Measurements from ENCODE around the gene GABRR2. TPM values are rescaled to one million over a fixed set of nuclear protein-coding genes. Genes with fewer than 3 reads are reported as not detected.

GABRR2 gene
- total and polyA plus RNA-seq, 2 experiments from 2014 or later, result 0.87 to 0.94 TPM

- no peaks in the 10 kb centered on the region for H4K20me1 ChIP-seq (ENCODE audit: insufficient read depth, poor library complexity, severe bottlenecking)
- H3K27ac ChIP-seq, result no peak overlapping the region
- no peaks in the 10 kb centered on the region for H3K79me2 ChIP-seq
- no peak overlapping the region for H3K4me3 ChIP-seq
- H3K9me2 ChIP-seq (replicated peaks; ENCODE audit: insufficient read depth), result no peaks in the 10 kb centered on the region
- WGBS (ENCODE audit: low lambda C conversion rate, missing lambda C conversion rate), result 79% methylated on average over 15 of the region's 15 CpGs
- H2AFZ ChIP-seq, result no peak overlapping the region
- H3K4me2 ChIP-seq, result no peak overlapping the region
- H3K4me1 ChIP-seq (ENCODE audit: insufficient read depth), result no peaks in the 10 kb centered on the region
- no peaks in the 10 kb centered on the region for H3K36me3 ChIP-seq (replicated peaks; ENCODE audit: insufficient read depth, low read depth)
- TF ChIP-seq, protein P1, sequence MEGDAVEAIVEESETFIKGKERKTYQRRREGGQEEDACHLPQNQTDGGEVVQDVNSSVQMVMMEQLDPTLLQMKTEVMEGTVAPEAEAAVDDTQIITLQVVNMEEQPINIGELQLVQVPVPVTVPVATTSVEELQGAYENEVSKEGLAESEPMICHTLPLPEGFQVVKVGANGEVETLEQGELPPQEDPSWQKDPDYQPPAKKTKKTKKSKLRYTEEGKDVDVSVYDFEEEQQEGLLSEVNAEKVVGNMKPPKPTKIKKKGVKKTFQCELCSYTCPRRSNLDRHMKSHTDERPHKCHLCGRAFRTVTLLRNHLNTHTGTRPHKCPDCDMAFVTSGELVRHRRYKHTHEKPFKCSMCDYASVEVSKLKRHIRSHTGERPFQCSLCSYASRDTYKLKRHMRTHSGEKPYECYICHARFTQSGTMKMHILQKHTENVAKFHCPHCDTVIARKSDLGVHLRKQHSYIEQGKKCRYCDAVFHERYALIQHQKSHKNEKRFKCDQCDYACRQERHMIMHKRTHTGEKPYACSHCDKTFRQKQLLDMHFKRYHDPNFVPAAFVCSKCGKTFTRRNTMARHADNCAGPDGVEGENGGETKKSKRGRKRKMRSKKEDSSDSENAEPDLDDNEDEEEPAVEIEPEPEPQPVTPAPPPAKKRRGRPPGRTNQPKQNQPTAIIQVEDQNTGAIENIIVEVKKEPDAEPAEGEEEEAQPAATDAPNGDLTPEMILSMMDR (IDR thresholded peaks at IDR 0.05; ENCODE audit: poor library complexity), result no peak
- TF ChIP-seq EZH2 (IDR thresholded peaks at IDR 0.05; ENCODE audit: borderline replicate concordance) (no peak), EZH2phosphoT487 (IDR thresholded peaks at IDR 0.05; ENCODE audit: low read depth, severe bottlenecking, unreplicated experiment) (no peak)
- DNase-seq (ENCODE audit: low spot score), result no peak
- H3K27me3 ChIP-seq, result no peaks in the 10 kb centered on the region
- H3K9me3 ChIP-seq (ENCODE audit: low read depth), result no peaks in the 10 kb centered on the region
Measured at GRCh38 chr6:89284963-89285735, 29.9 kb downstream of the GABRR2 start.

DNA sequence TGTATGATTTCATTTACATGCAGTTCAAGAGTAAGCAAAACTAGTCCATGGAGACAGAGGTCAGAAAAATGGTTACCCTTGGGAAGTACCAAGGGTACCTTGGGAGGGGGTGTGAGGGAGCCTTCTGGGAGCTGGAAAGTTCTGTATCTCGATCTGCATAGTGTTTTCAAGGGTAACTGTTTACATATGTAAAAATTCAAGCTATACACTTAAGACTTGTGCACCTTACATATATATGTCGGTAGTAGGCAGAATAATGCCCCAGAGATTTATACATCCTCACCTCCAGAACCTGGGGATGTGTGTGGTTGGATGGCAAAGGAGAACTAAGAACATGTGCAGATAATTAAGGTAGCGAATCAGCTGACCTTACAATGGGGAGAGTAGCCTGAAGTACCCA lies 31.0 kb downstream of the GABRR2 start:
- Histone ChIP-seq H3K9me2 (replicated peaks; ENCODE audit: insufficient read depth) (no peaks in the 10 kb centered on the region), H3K36me3 (replicated peaks; ENCODE audit: insufficient read depth, low read depth) (no peaks in the 10 kb centered on the region), H3K4me3 (no peak overlapping the region), H3K4me1 (ENCODE audit: insufficient read depth) (no peaks in the 10 kb centered on the region), H3K4me2 (no peak overlapping the region), H3K27me3 (no peaks in the 10 kb centered on the region), H4K20me1 (ENCODE audit: insufficient read depth, poor library complexity, severe bottlenecking) (no peaks in the 10 kb centered on the region), H2AFZ (no peak overlapping the region), H3K27ac (no peak overlapping the region), H3K9me3 (ENCODE audit: low read depth) (no peaks in the 10 kb centered on the region), H3K79me2 (no peaks in the 10 kb centered on the region)
- TF ChIP-seq, protein P1 (IDR thresholded peaks at IDR 0.05; ENCODE audit: poor library complexity), result no peak
- WGBS (ENCODE audit: low lambda C conversion rate, missing lambda C conversion rate), result 86% methylated on average over 3 of the region's 3 CpGs
- DNase-seq (ENCODE audit: low spot score), result no peak

DNA sequence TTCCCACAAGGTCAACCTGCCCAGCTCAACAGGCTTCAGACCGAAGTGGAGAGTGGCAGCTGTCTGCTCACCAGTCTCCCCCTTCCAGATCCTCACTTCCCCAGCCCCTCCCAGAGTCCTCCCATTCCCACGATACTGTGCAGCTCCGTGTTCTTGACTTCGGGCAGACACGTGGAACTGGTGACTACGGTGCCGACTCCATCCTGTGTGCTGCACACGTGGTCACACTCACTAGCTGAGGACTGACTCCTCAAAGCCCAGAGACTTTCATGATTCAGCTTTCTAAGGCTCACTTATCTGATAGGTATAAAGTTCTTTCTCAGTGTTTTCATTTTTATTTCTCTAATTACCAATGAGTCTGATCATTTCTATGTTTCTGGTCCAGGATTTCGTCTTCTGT lies 32.4 kb downstream of the GABRR2 start:
- Histone ChIP-seq H3K4me2 (no peak overlapping the region), H3K36me3 (replicated peaks; ENCODE audit: insufficient read depth, low read depth) (no peaks in the 10 kb centered on the region), H3K4me1 (ENCODE audit: insufficient read depth) (no peaks in the 10 kb centered on the region), H3K9me3 (ENCODE audit: low read depth) (no peaks in the 10 kb centered on the region), H2AFZ (no peak overlapping the region), H3K9me2 (replicated peaks; ENCODE audit: insufficient read depth) (no peaks in the 10 kb centered on the region), H3K27ac (no peak overlapping the region), H4K20me1 (ENCODE audit: insufficient read depth, poor library complexity, severe bottlenecking) (no peaks in the 10 kb centered on the region), H3K79me2 (no peaks in the 10 kb centered on the region), H3K4me3 (no peak overlapping the region), H3K27me3 (no peaks in the 10 kb centered on the region)
- TF ChIP-seq EZH2phosphoT487 (IDR thresholded peaks at IDR 0.05; ENCODE audit: low read depth, severe bottlenecking, unreplicated experiment), result no peak
- TF ChIP-seq, protein P1 (IDR thresholded peaks at IDR 0.05; ENCODE audit: poor library complexity), result no peak
- DNase-seq (ENCODE audit: low spot score), result no peak
- WGBS (ENCODE audit: low lambda C conversion rate, missing lambda C conversion rate), result 92% methylated on average over 9 of the region's 9 CpGs
